Endodermal cell (in vitro differentiated cells): ENCODE data around the gene GAP43. TPM values are rescaled to one million over a fixed set of nuclear protein-coding genes. Genes with fewer than 3 reads are reported as not detected.

ENCODE experiments used
- DNase-seq: peaks from one replicate; pipeline ENCODE4 v3.0.0-alpha.2; 2017
- H3K27ac ChIP-seq: 2 replicates; pipeline ENCODE4 v1.5.1; 2013; ENCODE audit warnings: mild to moderate bottlenecking, low read depth, low read length, moderate library complexity
- H3K27me3 ChIP-seq: 2 replicates; pipeline ENCODE4 v1.6.1; 2013; ENCODE audit warnings: mild to moderate bottlenecking, low read length, moderate library complexity; ENCODE audit not compliant: insufficient read depth, control insufficient read depth, poor library complexity, severe bottlenecking
- H3K36me3 ChIP-seq: 2 replicates; pipeline ENCODE4 v1.7.0; 2013; ENCODE audit warnings: mild to moderate bottlenecking, low read length, moderate library complexity; ENCODE audit not compliant: control insufficient read depth, insufficient read depth
- H3K4me1 ChIP-seq: one replicate; pipeline ENCODE4 v1.7.0; 2013; ENCODE audit warnings: low read length; ENCODE audit not compliant: control insufficient read depth, insufficient read depth
- H3K4me3 ChIP-seq: 2 replicates; pipeline ENCODE4 v1.5.1; 2013; ENCODE audit warnings: mild to moderate bottlenecking, low read length, moderate library complexity
- H3K9ac ChIP-seq: 2 replicates; pipeline ENCODE4 v1.6.1; 2013; ENCODE audit warnings: mild to moderate bottlenecking, low read length, moderate library complexity; ENCODE audit not compliant: poor library complexity, severe bottlenecking; ENCODE audit errors: extremely low read depth
- H3K9me3 ChIP-seq: 2 replicates; pipeline ENCODE4 v1.6.1; 2013; ENCODE audit warnings: mild to moderate bottlenecking, low read length, moderate library complexity; ENCODE audit not compliant: control insufficient read depth
- H3K27ac Mint-ChIP-seq: 2 replicates; pipeline ENCODE4 v1.8.0; 2020; ENCODE audit warnings: mixed read lengths
- H3K27me3 Mint-ChIP-seq: 2 replicates; pipeline ENCODE4 v1.8.0; 2021; ENCODE audit warnings: mild to moderate bottlenecking, mixed read lengths; ENCODE audit not compliant: insufficient read depth
- H3K36me3 Mint-ChIP-seq: 2 replicates; pipeline ENCODE4 v1.8.0; 2020; ENCODE audit warnings: low read depth, mixed read lengths
- H3K4me1 Mint-ChIP-seq: 2 replicates; pipeline ENCODE4 v1.8.0; 2020; ENCODE audit warnings: mixed read lengths
- H3K4me3 Mint-ChIP-seq: 2 replicates; pipeline ENCODE4 v1.8.0; 2020; ENCODE audit warnings: mild to moderate bottlenecking, moderate library complexity, mixed read lengths
- H3K9me3 Mint-ChIP-seq: 2 replicates; pipeline ENCODE4 v1.8.0; 2020; ENCODE audit warnings: mild to moderate bottlenecking, mixed read lengths
- WGBS, 2 experiments: methylation state at CpG; one replicate each; pipeline versions ENCODE4 v1.1.5 to v1.1.7; 2013; ENCODE audit warnings: missing lambda C conversion rate in 2 of 2, mixed read lengths in 1 of 2; ENCODE audit not compliant: insufficient coverage in 1 of 2, insufficient read length in 1 of 2; 5-methylcytosine and 5-hydroxymethylcytosine counted together
- total RNA-seq, 2 donors: library from RNA; stranded (reverse); fragmentation: NEBNext Ultra II Directional in 1 of 2; extraction: Animal tissue kit (Norgen Biotek cat#: 25700) in 1 of 2; gene quantifications; 2 replicates in 1 of 2; 3 replicates in 1 of 2; pipeline ENCODE4 v1.2.1, GENCODE V29; 2021
- TF ChIP-seq, protein P1 (sequence below): fragments of 200-600 bp; sonication (generic); conservative IDR thresholded peaks from 2 replicates; pipeline ENCODE4 v1.5.0; 2021; ENCODE audit warnings: antibody characterized with exemption, mild to moderate bottlenecking

GAP43 gene
- total RNA-seq, 2 donors from 2014 or later, result 1.5 to 8.0 TPM

DNA sequence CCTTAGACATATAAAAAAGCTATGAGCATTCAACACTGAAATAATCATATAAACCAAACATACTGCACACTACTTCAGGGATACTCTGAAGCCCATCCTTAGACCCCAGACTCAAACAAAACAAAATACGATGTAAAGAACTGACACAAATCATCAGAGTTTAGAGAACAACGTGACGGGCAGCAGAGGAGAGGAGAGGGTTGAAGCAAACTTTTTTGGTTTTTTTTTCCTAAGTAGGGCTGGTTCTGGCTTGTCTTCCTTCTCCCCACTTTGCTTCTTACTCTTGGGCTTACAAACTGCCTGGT lies 34.7 kb downstream of the GAP43 start:
- peaks cover 5% of the 10 kb centered on the region for H3K27me3 ChIP-seq
- TF ChIP-seq, protein P1, sequence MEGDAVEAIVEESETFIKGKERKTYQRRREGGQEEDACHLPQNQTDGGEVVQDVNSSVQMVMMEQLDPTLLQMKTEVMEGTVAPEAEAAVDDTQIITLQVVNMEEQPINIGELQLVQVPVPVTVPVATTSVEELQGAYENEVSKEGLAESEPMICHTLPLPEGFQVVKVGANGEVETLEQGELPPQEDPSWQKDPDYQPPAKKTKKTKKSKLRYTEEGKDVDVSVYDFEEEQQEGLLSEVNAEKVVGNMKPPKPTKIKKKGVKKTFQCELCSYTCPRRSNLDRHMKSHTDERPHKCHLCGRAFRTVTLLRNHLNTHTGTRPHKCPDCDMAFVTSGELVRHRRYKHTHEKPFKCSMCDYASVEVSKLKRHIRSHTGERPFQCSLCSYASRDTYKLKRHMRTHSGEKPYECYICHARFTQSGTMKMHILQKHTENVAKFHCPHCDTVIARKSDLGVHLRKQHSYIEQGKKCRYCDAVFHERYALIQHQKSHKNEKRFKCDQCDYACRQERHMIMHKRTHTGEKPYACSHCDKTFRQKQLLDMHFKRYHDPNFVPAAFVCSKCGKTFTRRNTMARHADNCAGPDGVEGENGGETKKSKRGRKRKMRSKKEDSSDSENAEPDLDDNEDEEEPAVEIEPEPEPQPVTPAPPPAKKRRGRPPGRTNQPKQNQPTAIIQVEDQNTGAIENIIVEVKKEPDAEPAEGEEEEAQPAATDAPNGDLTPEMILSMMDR, result no peak
- H3K4me1 ChIP-seq, result peaks cover 12% of the 10 kb centered on the region
- H3K36me3 Mint-ChIP-seq, result no peaks in the 10 kb centered on the region
- H3K4me3 Mint-ChIP-seq, result peak overlapping the region; percentile 68
- peaks cover 33% of the 10 kb centered on the region for H3K4me1 Mint-ChIP-seq
- H3K4me3 ChIP-seq, result peak overlapping the region; percentile 83
- 34% methylated on average over 3 of the region's 3 CpGs; no CpG with 5 or more reads in 1 of the 2 experiments for WGBS, 2 experiments
- peak overlapping the region; percentile 99 for H3K27ac ChIP-seq
- H3K27me3 Mint-ChIP-seq, result no peaks in the 10 kb centered on the region
- peak overlapping the region; percentile 76 for H3K9ac ChIP-seq
- H3K9me3 Mint-ChIP-seq, result no peaks in the 10 kb centered on the region
- peak overlapping the region; percentile 99 for H3K27ac Mint-ChIP-seq
- H3K9me3 ChIP-seq, result no peaks in the 10 kb centered on the region
- DNase-seq, result no peak
- no peaks in the 10 kb centered on the region for H3K36me3 ChIP-seq

DNA sequence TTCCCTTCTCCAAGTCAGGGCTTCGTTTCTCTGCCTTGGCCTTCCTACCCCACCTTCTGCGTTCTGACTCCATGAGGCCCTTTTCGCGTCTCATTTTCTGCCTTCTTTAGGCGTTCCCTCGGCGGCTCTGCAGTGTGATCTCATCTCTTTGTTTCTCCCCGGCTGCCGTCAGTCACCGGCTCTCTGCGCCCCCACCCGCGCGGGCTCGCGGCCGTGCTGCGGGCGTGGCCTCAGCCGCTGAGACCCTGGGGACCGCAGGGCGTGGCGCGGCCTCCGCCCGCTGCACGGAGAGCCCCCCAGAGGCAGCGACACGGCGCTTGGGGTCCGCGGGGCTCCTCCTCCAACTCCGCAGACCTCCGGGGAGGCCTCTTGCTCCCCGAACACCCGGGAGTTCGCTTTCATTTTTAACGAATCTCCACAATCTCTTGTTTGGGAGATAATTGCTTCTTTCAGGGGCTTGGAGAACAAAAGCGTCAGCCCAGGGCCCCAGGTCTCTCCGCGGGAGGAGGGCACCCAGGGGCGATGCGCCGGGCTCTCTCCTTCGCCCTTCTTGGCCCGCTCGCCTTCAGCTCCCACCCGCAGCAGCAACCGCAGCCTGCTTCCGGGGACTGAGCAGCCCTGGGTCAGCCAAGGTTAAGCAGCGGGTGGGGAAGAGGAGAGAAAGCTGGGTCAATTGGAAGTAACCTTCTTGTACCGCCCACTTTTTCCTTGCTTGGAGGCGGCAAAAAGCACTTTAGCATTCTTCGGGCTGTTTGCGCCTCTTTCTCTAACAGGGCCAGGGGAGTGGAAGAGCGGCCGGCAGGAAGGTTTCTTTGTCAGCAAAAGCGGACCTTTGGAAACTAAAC lies 35.2 kb downstream of the GAP43 start:
- Mint-ChIP-seq H3K4me3 (peak overlapping the region; percentile 68), H3K9me3 (no peaks in the 10 kb centered on the region), H3K36me3 (no peaks in the 10 kb centered on the region), H3K27ac (peak overlapping the region; percentile 99), H3K27me3 (no peaks in the 10 kb centered on the region), H3K4me1 (peaks cover 33% of the 10 kb centered on the region)
- H3K9me3 ChIP-seq, result no peaks in the 10 kb centered on the region
- H3K9ac ChIP-seq, result peak overlapping the region; percentile 76
- 1% methylated on average over 16 to 58 of the region's 58 CpGs for WGBS, 2 experiments
- H3K27ac ChIP-seq, result peak overlapping the region; percentile 99
- H3K36me3 ChIP-seq, result no peaks in the 10 kb centered on the region
- H3K27me3 ChIP-seq, result peaks cover 5% of the 10 kb centered on the region
- peaks cover 12% of the 10 kb centered on the region for H3K4me1 ChIP-seq
- TF ChIP-seq, protein P1, result no peak
- H3K4me3 ChIP-seq, result peak overlapping the region; percentile 83
- DNase-seq, result peak; percentile 94

DNA sequence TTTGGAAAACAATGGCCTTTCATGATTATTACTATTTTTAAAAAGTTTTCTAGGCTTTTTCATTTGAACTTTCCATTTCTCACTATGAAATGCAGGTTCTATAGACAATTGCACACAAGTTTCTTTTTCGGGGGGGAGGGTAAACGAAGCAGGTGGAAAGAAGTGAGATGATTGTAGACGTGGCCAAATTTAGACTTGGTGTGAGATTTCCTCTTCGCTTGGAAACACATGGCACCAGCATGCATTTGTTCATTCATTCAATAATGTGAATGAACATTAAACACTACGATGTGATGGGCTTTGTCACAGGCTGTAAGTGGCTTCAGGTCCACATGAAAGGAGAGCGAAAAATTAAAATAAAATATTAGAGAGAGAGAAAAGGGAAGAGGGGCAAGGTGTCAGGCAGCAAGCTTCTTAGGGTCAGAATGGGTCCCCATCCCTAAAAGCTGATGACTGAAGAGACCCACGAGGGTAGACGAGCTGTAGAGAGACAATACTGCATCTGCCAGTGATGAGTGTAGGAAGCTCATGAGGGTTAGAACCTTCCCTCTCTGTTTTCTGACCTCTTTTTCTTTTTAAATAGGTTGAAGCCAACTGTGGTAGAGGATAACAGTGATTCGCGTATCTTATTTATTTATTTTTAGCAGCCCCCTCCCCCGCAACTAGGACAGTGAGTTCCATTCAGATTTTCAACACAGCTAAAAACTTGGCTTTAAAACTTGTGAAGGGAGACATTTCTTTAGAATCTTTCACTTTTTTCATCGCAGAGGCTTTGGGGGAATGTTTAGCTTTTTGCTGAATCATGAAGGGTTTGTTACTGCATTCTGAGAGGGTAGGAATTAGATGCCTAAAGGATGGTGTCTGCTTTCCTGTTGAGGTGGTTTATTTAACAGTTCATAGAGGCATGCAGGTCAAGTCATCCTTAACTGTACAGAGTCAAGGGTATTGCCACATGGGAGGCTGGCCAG lies 36.2 kb downstream of the GAP43 start:
- Histone ChIP-seq H3K4me1 (peaks cover 12% of the 10 kb centered on the region), H3K9ac (no peak overlapping the region), H3K27me3 (peaks cover 5% of the 10 kb centered on the region), H3K36me3 (no peaks in the 10 kb centered on the region), H3K27ac (peak overlapping the region; percentile 99), H3K9me3 (no peaks in the 10 kb centered on the region), H3K4me3 (peak overlapping the region; percentile 83)
- Mint-ChIP-seq H3K9me3 (no peaks in the 10 kb centered on the region), H3K36me3 (no peaks in the 10 kb centered on the region), H3K27ac (peak overlapping the region; percentile 81), H3K4me1 (peaks cover 33% of the 10 kb centered on the region), H3K27me3 (no peaks in the 10 kb centered on the region), H3K4me3 (peak overlapping the region; percentile 68)
- 81% methylated on average over 8 to 12 of the region's 12 CpGs for WGBS, 2 experiments
- TF ChIP-seq, protein P1, result no peak
- no peak for DNase-seq
